A549 (cell line): ENCODE results near the gene FIGN. TPM values are rescaled to one million over a fixed set of nuclear protein-coding genes. Genes with fewer than 3 reads are reported as not detected.

Experiments used
- ATAC-seq, 2 experiments: fragments of 200-7000 bp in 1 of 2; fragments of >200 bp in 1 of 2; cut with Nextera tagmentation in 1 of 2; cut with Tn5 transposase in 1 of 2; 3 replicates each; pipeline versions ENCODE4 v1.8.0 to v1.9.1; 2018 to 2020; ENCODE audit warnings: mild to moderate bottlenecking in 1 of 2, moderate library complexity in 1 of 2
- CTCF ChIA-PET: fragments of 300-600 bp; sonication (Branson Sonifier 250); formaldehyde crosslinking; extraction: SDS; loops from one replicate; lab custom pipeline; 2021; ENCODE audit warnings: antibody characterized with exemption, inconsistent platforms; lab: Yijun Ruan, JAX
- POLR2A ChIA-PET: fragments of 350-600 bp; formaldehyde crosslinking; extraction: SDS; loops from one replicate; lab custom pipeline; 2021; ENCODE audit warnings: antibody characterized with exemption, inconsistent platforms; lab: Yijun Ruan, JAX
- DNase-seq, 2 experiments: peaks; one replicate each; pipeline versions ENCODE4 v3.0.0 to v3.0.0-alpha.2; 2011 to 2016; ENCODE audit warnings: low read depth in 1 of 2, low spot score in 1 of 2
- FAIRE-seq: peaks from 2 replicates; lab custom pipeline; 2011; peaks lifted over from hg19 to GRCh38; lab: Jason Lieb, UNC
- H3K27ac ChIP-seq, 2 experiments: fragments of >200 bp; sonication (Bioruptor Twin); formaldehyde crosslinking; 3 replicates each; pipeline ENCODE4 v1.5.1; 2016 to 2017
- H3K4me1 ChIP-seq: fragments of >200 bp; sonication (Bioruptor Twin); formaldehyde crosslinking; 3 replicates; pipeline ENCODE4 v1.6.1; 2016
- H3K4me2 ChIP-seq: fragments of >200 bp; sonication (Bioruptor Twin); formaldehyde crosslinking; 3 replicates; pipeline ENCODE4 v1.6.1; 2016
- H3K4me3 ChIP-seq: fragments of >200 bp; sonication (Bioruptor Twin); formaldehyde crosslinking; 3 replicates; pipeline ENCODE4 v1.5.1; 2016
- H3K9me3 ChIP-seq: fragments of >200 bp; sonication (Bioruptor Twin); formaldehyde crosslinking; 3 replicates; pipeline ENCODE4 v1.6.1; 2016
- E2F6 ChIP-seq: IDR thresholded peaks from 2 replicates; pipeline ENCODE4 v1.6.1; 2012; ENCODE audit warnings: low read depth, borderline replicate concordance
- EHF ChIP-seq: fragments of 250-450 bp; sonication (Bioruptor Pico); IDR thresholded peaks from 2 replicates; pipeline ENCODE4 v1.5.0; 2020; ENCODE audit warnings: mild to moderate bottlenecking
- EP300 ChIP-seq, 2 experiments: fragments of >200 bp; sonication (Bioruptor Twin); formaldehyde crosslinking; IDR thresholded peaks; 2 replicates in 1 of 2; 3 replicates in 1 of 2; pipeline ENCODE4 v1.6.1; 2016 to 2017
- JUN ChIP-seq, 2 experiments: fragments of >200 bp; sonication (Bioruptor Twin); formaldehyde crosslinking; IDR thresholded peaks; 2 replicates in 1 of 2; 3 replicates in 1 of 2; pipeline ENCODE4 v1.6.1; 2016 to 2017
- KDM1A ChIP-seq: fragments of 200-600 bp; sonication (generic); IDR thresholded peaks from 2 replicates; pipeline ENCODE4 v1.6.1; 2016; ENCODE audit warnings: low read depth, mild to moderate bottlenecking
- KDM5A ChIP-seq: fragments of 200-600 bp; sonication (generic); IDR thresholded peaks from 2 replicates; pipeline ENCODE4 v1.6.1; 2016; ENCODE audit warnings: antibody characterized with exemption, mild to moderate bottlenecking
- NFE2L2 ChIP-seq: fragments of 150-350 bp; conservative IDR thresholded peaks from 2 replicates; pipeline ENCODE4 v1.6.1; 2014; ENCODE audit warnings: low read length
- NPAS2 ChIP-seq: fragments of 250-450 bp; sonication (Bioruptor Pico); IDR thresholded peaks from 2 replicates; pipeline ENCODE4 v1.8.0; 2022; ENCODE audit warnings: mild to moderate bottlenecking, moderate library complexity, borderline replicate concordance
- NR3C1 ChIP-seq: fragments of >200 bp; sonication (Bioruptor Twin); formaldehyde crosslinking; IDR thresholded peaks from 3 replicates; pipeline ENCODE4 v1.6.1; 2017
- PHF8 ChIP-seq: fragments of 200-600 bp; sonication (generic); IDR thresholded peaks from 2 replicates; pipeline ENCODE4 v1.6.1; 2016; ENCODE audit warnings: low read depth, mild to moderate bottlenecking, antibody characterized with exemption, moderate library complexity, borderline replicate concordance
- POLR2A ChIP-seq: IDR thresholded peaks from 2 replicates; pipeline ENCODE4 v1.6.1; 2012; ENCODE audit warnings: mild to moderate bottlenecking, low read length
- RCOR1 ChIP-seq: fragments of 150-350 bp; IDR thresholded peaks from 2 replicates; pipeline ENCODE4 v1.6.1; 2014; ENCODE audit warnings: antibody characterized with exemption, low read length, low read depth
- RFX5 ChIP-seq: fragments of 450-650 bp; IDR thresholded peaks from 2 replicates; pipeline ENCODE4 v1.7.1; 2014; ENCODE audit warnings: antibody characterized with exemption, mild to moderate bottlenecking, moderate library complexity
- SMC3 ChIP-seq: fragments of >200 bp; sonication (Bioruptor Twin); formaldehyde crosslinking; IDR thresholded peaks from 3 replicates; pipeline ENCODE4 v1.6.1; 2018; ENCODE audit warnings: inconsistent platforms
- WGBS: methylation state at CpG from one replicate; pipeline ENCODE4 v1.1.6; 2017; ENCODE audit errors: missing lambda C conversion rate; 5-methylcytosine and 5-hydroxymethylcytosine counted together
- polyA plus RNA-seq, 4 experiments: library from polyadenylated mRNA; depleted of rRNA in 3 of 4; stranded (reverse); fragments of >200 nt; fragmentation: RNase III in 1 of 4; extraction: RNeasy Plus Mini Kit Qiagen cat#74134 plus additional on column Dnase treatment in 1 of 4; gene quantifications; 2 replicates in 3 of 4; 3 replicates in 1 of 4; pipeline ENCODE4 v1.2.3, GENCODE V29; 2011 to 2017
- TF ChIP-seq, protein P1 (sequence below): fragments of 450-650 bp; IDR thresholded peaks from 2 replicates; pipeline ENCODE4 v1.6.1; 2014; ENCODE audit warnings: antibody characterized with exemption
- TF ChIP-seq, protein P2 (sequence below): fragments of >200 bp; sonication (Bioruptor Twin); formaldehyde crosslinking; IDR thresholded peaks from 3 replicates; pipeline ENCODE4 v1.5.1; 2016

Gene FIGN
- polyA plus RNA-seq, 2 of the 4 experiments (the other 2 are of a cell fraction): 1.9 to 3.8 TPM

DNA sequence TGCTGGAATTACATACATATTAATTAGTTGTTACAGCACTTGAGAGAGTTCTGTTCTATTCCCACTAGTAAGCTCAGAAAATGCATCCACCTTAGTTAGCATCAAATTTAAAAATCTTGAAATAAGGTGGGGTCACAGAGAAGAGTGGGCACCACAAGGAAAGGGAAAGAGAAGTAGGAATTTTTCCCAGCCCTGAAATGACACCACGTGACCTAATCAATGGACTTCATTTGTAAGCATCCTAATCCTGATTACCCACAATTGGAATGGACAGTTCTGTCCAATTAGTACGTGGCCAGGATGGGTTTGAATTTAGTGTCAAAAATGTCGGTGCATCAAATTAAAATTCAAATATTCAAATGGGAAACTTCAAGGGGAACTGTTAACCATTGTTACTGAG lies 186.8 kb downstream of the FIGN start:
- no peak for FAIRE-seq
- H3K9me3 ChIP-seq: no peaks in the 10 kb centered on the region
- TF ChIP-seq NFE2L2 (no peak), RFX5 (no peak), KDM5A (no peak), POLR2A (no peak), NPAS2 (CRISPR knock-in tag) (no peak), KDM1A (no peak), NR3C1 (no peak), SMC3 (no peak), E2F6 (no peak), EHF (CRISPR knock-in tag) (no peak), JUN (IDR thresholded peaks at IDR 0.05) (no peak), RCOR1 (no peak), EP300 (IDR thresholded peaks at IDR 0.05) (no peak), PHF8 (no peak)
- TF ChIP-seq, protein P1, sequence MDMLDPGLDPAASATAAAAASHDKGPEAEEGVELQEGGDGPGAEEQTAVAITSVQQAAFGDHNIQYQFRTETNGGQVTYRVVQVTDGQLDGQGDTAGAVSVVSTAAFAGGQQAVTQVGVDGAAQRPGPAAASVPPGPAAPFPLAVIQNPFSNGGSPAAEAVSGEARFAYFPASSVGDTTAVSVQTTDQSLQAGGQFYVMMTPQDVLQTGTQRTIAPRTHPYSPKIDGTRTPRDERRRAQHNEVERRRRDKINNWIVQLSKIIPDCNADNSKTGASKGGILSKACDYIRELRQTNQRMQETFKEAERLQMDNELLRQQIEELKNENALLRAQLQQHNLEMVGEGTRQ: no peak
- TF ChIP-seq, protein P2, sequence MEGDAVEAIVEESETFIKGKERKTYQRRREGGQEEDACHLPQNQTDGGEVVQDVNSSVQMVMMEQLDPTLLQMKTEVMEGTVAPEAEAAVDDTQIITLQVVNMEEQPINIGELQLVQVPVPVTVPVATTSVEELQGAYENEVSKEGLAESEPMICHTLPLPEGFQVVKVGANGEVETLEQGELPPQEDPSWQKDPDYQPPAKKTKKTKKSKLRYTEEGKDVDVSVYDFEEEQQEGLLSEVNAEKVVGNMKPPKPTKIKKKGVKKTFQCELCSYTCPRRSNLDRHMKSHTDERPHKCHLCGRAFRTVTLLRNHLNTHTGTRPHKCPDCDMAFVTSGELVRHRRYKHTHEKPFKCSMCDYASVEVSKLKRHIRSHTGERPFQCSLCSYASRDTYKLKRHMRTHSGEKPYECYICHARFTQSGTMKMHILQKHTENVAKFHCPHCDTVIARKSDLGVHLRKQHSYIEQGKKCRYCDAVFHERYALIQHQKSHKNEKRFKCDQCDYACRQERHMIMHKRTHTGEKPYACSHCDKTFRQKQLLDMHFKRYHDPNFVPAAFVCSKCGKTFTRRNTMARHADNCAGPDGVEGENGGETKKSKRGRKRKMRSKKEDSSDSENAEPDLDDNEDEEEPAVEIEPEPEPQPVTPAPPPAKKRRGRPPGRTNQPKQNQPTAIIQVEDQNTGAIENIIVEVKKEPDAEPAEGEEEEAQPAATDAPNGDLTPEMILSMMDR: no peak
- TF ChIP-seq, all 56 proteins: peak for 0
- no peak overlapping the region for H3K27ac ChIP-seq
- no peak for DNase-seq
- no peaks in the 10 kb centered on the region for H3K4me1 ChIP-seq
- POLR2A ChIA-PET: no interaction called here
- no peak for ATAC-seq
- no peak overlapping the region for H3K4me2 ChIP-seq
- CTCF ChIA-PET: interaction anchor here (0.8 kb wide), 1 partner anchor 939 kb away, joined by 3 read pairs; no protein-coding TSS in a partner anchor
- WGBS: 84% methylated on average over 3 of the region's 3 CpGs
- H3K4me3 ChIP-seq: no peak overlapping the region
